ENCODE results near the gene IQCF6. TPM values are rescaled to one million over a fixed set of nuclear protein-coding genes. Genes with fewer than 3 reads are reported as not detected.

IQCF6 gene
- total RNA-seq, 1 donor from 2014 or later, result not detected

- Mint-ChIP-seq H3K36me3 (ENCODE audit: unreplicated experiment) (no peaks in the 10 kb centered on the region), H3K27ac (ENCODE audit: unreplicated experiment) (no peak overlapping the region), H3K27me3 (ENCODE audit: unreplicated experiment) (peaks cover 44% of the 10 kb centered on the region), H3K4me3 (ENCODE audit: unreplicated experiment) (no peak overlapping the region), H3K4me1 (ENCODE audit: unreplicated experiment) (no peaks in the 10 kb centered on the region), H3K9me3 (ENCODE audit: unreplicated experiment) (no peaks in the 10 kb centered on the region)
- peak; percentile 38 for DNase-seq (ENCODE audit: extremely low spot score, unreplicated experiment)
- no peak for TF ChIP-seq CTCF (IDR thresholded peaks at IDR 0.05)
Measured at GRCh38 chr3:51802106-51802703, 23.2 kb upstream of the IQCF6 start.

- Mint-ChIP-seq H3K27me3 (ENCODE audit: unreplicated experiment) (peaks cover 48% of the 10 kb centered on the region), H3K4me3 (ENCODE audit: unreplicated experiment) (no peak overlapping the region), H3K4me1 (ENCODE audit: unreplicated experiment) (no peaks in the 10 kb centered on the region), H3K27ac (ENCODE audit: unreplicated experiment) (no peak overlapping the region), H3K36me3 (ENCODE audit: unreplicated experiment) (no peaks in the 10 kb centered on the region), H3K9me3 (ENCODE audit: unreplicated experiment) (no peaks in the 10 kb centered on the region)
- DNase-seq (ENCODE audit: extremely low spot score, unreplicated experiment), result peak; percentile 59
- TF ChIP-seq CTCF (IDR thresholded peaks at IDR 0.05), result no peak
Measured at GRCh38 chr3:51800750-51801125, 21.7 kb upstream of the IQCF6 start.

- peak; percentile 38 for DNase-seq (ENCODE audit: extremely low spot score, unreplicated experiment)
- Mint-ChIP-seq H3K4me3 (ENCODE audit: unreplicated experiment) (no peak overlapping the region), H3K36me3 (ENCODE audit: unreplicated experiment) (no peaks in the 10 kb centered on the region), H3K27ac (ENCODE audit: unreplicated experiment) (no peak overlapping the region), H3K4me1 (ENCODE audit: unreplicated experiment) (no peaks in the 10 kb centered on the region), H3K27me3 (ENCODE audit: unreplicated experiment) (peaks cover 48% of the 10 kb centered on the region), H3K9me3 (ENCODE audit: unreplicated experiment) (no peaks in the 10 kb centered on the region)
- peak; percentile 80 for TF ChIP-seq CTCF (IDR thresholded peaks at IDR 0.05)
Measured at GRCh38 chr3:51799879-51800749, 21.1 kb upstream of the IQCF6 start.

GRCh38 chr3:51798411-51798963 lies 19.4 kb upstream of the IQCF6 start:
- DNase-seq (ENCODE audit: extremely low spot score, unreplicated experiment), result no peak
- Mint-ChIP-seq H3K36me3 (ENCODE audit: unreplicated experiment) (no peaks in the 10 kb centered on the region), H3K4me3 (ENCODE audit: unreplicated experiment) (no peak overlapping the region), H3K9me3 (ENCODE audit: unreplicated experiment) (no peaks in the 10 kb centered on the region), H3K27me3 (ENCODE audit: unreplicated experiment) (peaks cover 55% of the 10 kb centered on the region), H3K4me1 (ENCODE audit: unreplicated experiment) (no peaks in the 10 kb centered on the region), H3K27ac (ENCODE audit: unreplicated experiment) (no peak overlapping the region)
- TF ChIP-seq CTCF (IDR thresholded peaks at IDR 0.05), result no peak

- no peaks in the 10 kb centered on the region for H3K4me1 Mint-ChIP-seq (ENCODE audit: unreplicated experiment)
- TF ChIP-seq CTCF (IDR thresholded peaks at IDR 0.05), result no peak
- no peak for DNase-seq (ENCODE audit: extremely low spot score, unreplicated experiment)
- H3K9me3 Mint-ChIP-seq (ENCODE audit: unreplicated experiment), result no peaks in the 10 kb centered on the region
- no peaks in the 10 kb centered on the region for H3K36me3 Mint-ChIP-seq (ENCODE audit: unreplicated experiment)
- no peak overlapping the region for H3K27ac Mint-ChIP-seq (ENCODE audit: unreplicated experiment)
- H3K27me3 Mint-ChIP-seq (ENCODE audit: unreplicated experiment), result peaks cover 52% of the 10 kb centered on the region
- H3K4me3 Mint-ChIP-seq (ENCODE audit: unreplicated experiment), result no peak overlapping the region
Measured at GRCh38 chr3:51796854-51797253, 17.8 kb upstream of the IQCF6 start.

All from osteocyte (in vitro differentiated cells).